HepG2 (cell line): ENCODE data around the gene IRF2. TPM values are rescaled to one million over a fixed set of nuclear protein-coding genes. Genes with fewer than 3 reads are reported as not detected.

Experiments
- ATAC-seq: fragments of 200-7000 bp; cut with Tn5 transposase; 3 replicates; pipeline ENCODE4 v1.9.1; 2020; ENCODE audit warnings: mild to moderate bottlenecking, moderate library complexity
- BruUV-seq: library from RNA; stranded (reverse); fragments of 400-500 nt; replicated peaks from 2 replicates; lab custom pipeline; 2021; lab: Mats Ljungman, UMichigan
- CTCF ChIA-PET: fragments of 300-600 bp; formaldehyde crosslinking; extraction: SDS; loops from one replicate; lab custom pipeline; 2021; ENCODE audit warnings: low total read pairs, inconsistent platforms, low intra/inter-chr PET ratio; lab: Yijun Ruan, JAX
- POLR2A ChIA-PET: fragments of 350-600 bp; sonication (Branson Sonifier 250); formaldehyde crosslinking; loops from one replicate; lab custom pipeline; 2020; ENCODE audit warnings: antibody characterized with exemption, inconsistent platforms; lab: Yijun Ruan, JAX
- DNase-seq: peaks from one replicate; pipeline ENCODE4 v3.0.0-alpha.2; 2015; ENCODE audit warnings: low spot score
- FAIRE-seq: peaks from 3 replicates; lab custom pipeline; 2011; peaks lifted over from hg19 to GRCh38; lab: Jason Lieb, UNC
- H2AFZ ChIP-seq: one replicate; pipeline ENCODE4 v1.6.1; 2011; ENCODE audit warnings: low read length, inconsistent platforms
- H3K27ac ChIP-seq: fragments of 300-600 bp; 3 replicates; pipeline ENCODE4 v1.8.0; 2011; ENCODE audit warnings: mixed run types, mild to moderate bottlenecking, mixed read lengths, low read length, inconsistent platforms; ENCODE audit not compliant: insufficient read depth; ENCODE audit errors: extremely low read length
- H3K27me3 ChIP-seq, 2 experiments: fragments of 200-600 bp in 1 of 2; 2 replicates in 1 of 2; 3 replicates in 1 of 2; pipeline versions ENCODE4 v1.6.0 to v1.8.0; 2011; ENCODE audit warnings: low read length in 2 of 2, mild to moderate bottlenecking in 2 of 2, moderate library complexity in 2 of 2, inconsistent platforms in 1 of 2; ENCODE audit not compliant: insufficient read depth in 2 of 2, control insufficient read depth in 1 of 2
- H3K36me3 ChIP-seq, 2 experiments: fragments of 200-600 bp in 1 of 2; replicated peaks in 1 of 2; 2 replicates in 1 of 2; 3 replicates in 1 of 2; pipeline versions ENCODE4 v1.5.1 to v1.8.0; 2011; ENCODE audit warnings: low read length in 2 of 2, inconsistent platforms in 1 of 2; ENCODE audit not compliant: insufficient read depth in 2 of 2, control insufficient read depth in 1 of 2
- H3K4me1 ChIP-seq: 2 replicates; pipeline ENCODE4 v1.5.1; 2012; ENCODE audit warnings: low read length, inconsistent platforms; ENCODE audit not compliant: insufficient read depth
- H3K4me2 ChIP-seq: 2 replicates; pipeline ENCODE4 v1.6.0; 2011; ENCODE audit warnings: low read depth, low read length, inconsistent platforms
- H3K4me3 ChIP-seq, 3 experiments: fragments of 200-600 bp in 1 of 3; sonication (generic), shearing (Covaris generic) in 1 of 3; replicated peaks in 1 of 3; 2 replicates each; pipeline ENCODE4 v1.5.1; 2011 to 2016; ENCODE audit warnings: low read length in 3 of 3, inconsistent platforms in 2 of 3, low read depth in 2 of 3, mild to moderate bottlenecking in 2 of 3, control low read depth in 1 of 3, mixed read lengths in 1 of 3; ENCODE audit not compliant: insufficient read depth in 1 of 3
- H3K79me2 ChIP-seq: one replicate; pipeline ENCODE4 v1.6.1; 2011; ENCODE audit warnings: low read length, inconsistent platforms; ENCODE audit not compliant: insufficient read depth
- H3K9ac ChIP-seq: 2 replicates; pipeline ENCODE4 v1.6.0; 2011; ENCODE audit warnings: mild to moderate bottlenecking, low read depth, low read length, inconsistent platforms; ENCODE audit not compliant: insufficient read depth
- H3K9me3 ChIP-seq: 2 replicates; pipeline ENCODE4 v1.5.1; 2012; ENCODE audit warnings: mild to moderate bottlenecking, low read length
- H4K20me1 ChIP-seq: 2 replicates; pipeline ENCODE4 v1.6.0; 2011; ENCODE audit warnings: inconsistent platforms, mild to moderate bottlenecking, low read length, moderate library complexity; ENCODE audit not compliant: insufficient read depth
- ELF1 ChIP-seq: sonication (generic); formaldehyde crosslinking; IDR thresholded peaks from 2 replicates; pipeline ENCODE4 v1.4.0; 2020; ENCODE audit warnings: missing genetic modification reagents
- GPN1 ChIP-seq: sonication (generic); formaldehyde crosslinking; IDR thresholded peaks from 2 replicates; pipeline ENCODE4 v1.5.1; 2020; ENCODE audit warnings: missing genetic modification reagents, borderline replicate concordance
- MAZ ChIP-seq, 2 experiments: sonication (generic) in 1 of 2; formaldehyde crosslinking in 1 of 2; IDR thresholded peaks; 2 replicates each; pipeline versions ENCODE4 v1.5.0 to v1.6.1; 2012 to 2020; ENCODE audit warnings: low read depth in 2 of 2, mild to moderate bottlenecking in 2 of 2, borderline replicate concordance in 1 of 2, improper control_type of control experiment in 1 of 2, low read length in 1 of 2, missing genetic modification reagents in 1 of 2, moderate library complexity in 1 of 2
- MIER3 ChIP-seq: IDR thresholded peaks from 2 replicates; pipeline ENCODE4 v1.6.1; 2016; ENCODE audit warnings: missing compliant biosample characterization, borderline replicate concordance
- NR2F1 ChIP-seq, 2 experiments: fragments of 450-650 bp in 1 of 2; formaldehyde crosslinking in 1 of 2; IDR thresholded peaks; 2 replicates each; pipeline versions ENCODE4 v1.5.0 to v1.6.1; 2016 to 2020; ENCODE audit warnings: mild to moderate bottlenecking in 1 of 2, missing compliant biosample characterization in 1 of 2, missing genetic modification reagents in 1 of 2, moderate library complexity in 1 of 2
- SKI ChIP-seq: fragments of 450-650 bp; IDR thresholded peaks from one replicate; pipeline ENCODE4 v1.6.1; 2018; ENCODE audit warnings: mild to moderate bottlenecking; ENCODE audit not compliant: partially characterized antibody
- SRSF1 ChIP-seq: fragments of 200-400 bp; formaldehyde crosslinking; optimal IDR thresholded peaks from 2 replicates; pipeline ENCODE3; 2017; ENCODE audit warnings: mild to moderate bottlenecking, low read depth, low read length, moderate library complexity
- THAP11 ChIP-seq: IDR thresholded peaks from 2 replicates; pipeline ENCODE4 v1.6.1; 2016; ENCODE audit warnings: missing biosample characterization, missing genetic modification reagents
- ZNF292 ChIP-seq: sonication (generic); formaldehyde crosslinking; IDR thresholded peaks from 2 replicates; pipeline ENCODE4 v1.8.1; 2022; ENCODE audit warnings: mild to moderate bottlenecking, low read depth, missing genetic modification reagents, borderline replicate concordance
- ZNF672 ChIP-seq: sonication (generic); formaldehyde crosslinking; IDR thresholded peaks from 2 replicates; pipeline ENCODE4 v1.8.1; 2022; ENCODE audit warnings: missing genetic modification reagents
- ZNF75D ChIP-seq: sonication (generic); formaldehyde crosslinking; IDR thresholded peaks from 2 replicates; pipeline ENCODE4 v1.8.1; 2023; ENCODE audit warnings: missing genetic modification reagents, mild to moderate bottlenecking, borderline replicate concordance
- WGBS: methylation state at CpG from one replicate; pipeline ENCODE4 v1.1.6; 2017; ENCODE audit warnings: low lambda C conversion rate; 5-methylcytosine and 5-hydroxymethylcytosine counted together
- in situ Hi-C: cut with HindIII; loops from 2 replicates; pipeline ENCODE4 v1.10.0; 2017; ENCODE audit warnings: low pct_unique_long_range_greater_than_20kb; ENCODE audit not compliant: extremely low pct_ligation_motif_present
- intact Hi-C: fragments of 100-400 bp; cut with micrococcal nuclease; formaldehyde crosslinking; loops from one replicate; pipeline ENCODE4 v1.10.0; 2022; ENCODE audit not compliant: unreplicated experiment
- polyA plus RNA-seq, 8 experiments: library from polyadenylated mRNA; depleted of rRNA in 3 of 8; stranded (reverse) in 7 of 8; unstranded in 1 of 8; fragments of >200 nt; fragmentation: Illumina TruSeq in 4 of 8; extraction: Trizol in 4 of 8; gene quantifications; 2 replicates each; pipeline versions ENCODE4 v1.2.1 to v1.2.3, GENCODE V29; 2011 to 2016; ENCODE audit warnings: low read depth in 4 of 8, missing spikeins in 1 of 8, mixed read lengths in 1 of 8; ENCODE audit not compliant: insufficient read depth in 1 of 8
- total RNA-seq, 5 experiments: library from RNA; depleted of rRNA; stranded (reverse); fragments of >200 nt; fragmentation: Illumina TruSeq; extraction: Trizol; gene quantifications; 2 replicates each; pipeline ENCODE4 v1.2.3, GENCODE V29; 2016; ENCODE audit warnings: low read depth in 1 of 5
- TF ChIP-seq, protein P1 (sequence below): sonication (generic); formaldehyde crosslinking; IDR thresholded peaks from 2 replicates; pipeline ENCODE4 v1.5.1; 2020; ENCODE audit warnings: mild to moderate bottlenecking, missing genetic modification reagents, borderline replicate concordance
- TF ChIP-seq, protein P2 (sequence below): sonication (generic); formaldehyde crosslinking; IDR thresholded peaks from 2 replicates; pipeline ENCODE4 v1.8.0; 2022; ENCODE audit warnings: mild to moderate bottlenecking, missing genetic modification reagents, moderate library complexity

Gene IRF2
- total and polyA plus RNA-seq, 2 of the 13 experiments (the other 11 are each of a cell fraction or from before 2014, with no cell fraction given) = 15.5 to 28.8 TPM

DNA sequence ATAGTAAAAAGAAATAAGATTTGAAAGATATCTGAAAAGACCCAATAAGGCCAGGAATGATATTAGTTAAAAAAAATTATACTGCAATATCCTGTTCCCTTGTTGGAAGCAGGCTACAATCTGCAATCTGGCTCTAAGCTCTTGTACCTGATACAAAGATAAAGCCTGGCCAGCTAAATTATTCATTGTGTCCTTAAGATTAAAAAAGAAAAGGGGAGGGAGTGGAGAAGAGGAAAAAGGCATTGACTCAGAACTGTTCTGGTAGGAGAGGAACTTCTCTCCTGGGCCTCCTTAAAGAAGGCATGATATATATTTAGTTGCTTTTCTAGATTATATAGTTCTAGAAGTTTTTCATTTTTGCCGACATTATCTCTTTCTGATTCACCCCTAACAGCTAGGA is 46.7 kb downstream of the IRF2 start:
- no peak for DNase-seq
- ChIA-PET POLR2A (interaction anchor here (1.9 kb wide), 1 partner anchor 13 kb away, joined by 5 read pairs; no protein-coding TSS in a partner anchor), CTCF (no interaction called here)
- H3K79me2 ChIP-seq = peaks cover 23% of the 10 kb centered on the region
- H3K9me3 ChIP-seq = no peaks in the 10 kb centered on the region
- no peaks in the 10 kb centered on the region for H3K27me3 ChIP-seq
- in situ Hi-C loops (no loop called here), intact Hi-C loops (no loop called here)
- no peak overlapping the region for H3K9ac ChIP-seq
- no peak overlapping the region for H3K27ac ChIP-seq
- H3K4me1 ChIP-seq = peaks cover 11% of the 10 kb centered on the region
- TF ChIP-seq, protein P1, sequence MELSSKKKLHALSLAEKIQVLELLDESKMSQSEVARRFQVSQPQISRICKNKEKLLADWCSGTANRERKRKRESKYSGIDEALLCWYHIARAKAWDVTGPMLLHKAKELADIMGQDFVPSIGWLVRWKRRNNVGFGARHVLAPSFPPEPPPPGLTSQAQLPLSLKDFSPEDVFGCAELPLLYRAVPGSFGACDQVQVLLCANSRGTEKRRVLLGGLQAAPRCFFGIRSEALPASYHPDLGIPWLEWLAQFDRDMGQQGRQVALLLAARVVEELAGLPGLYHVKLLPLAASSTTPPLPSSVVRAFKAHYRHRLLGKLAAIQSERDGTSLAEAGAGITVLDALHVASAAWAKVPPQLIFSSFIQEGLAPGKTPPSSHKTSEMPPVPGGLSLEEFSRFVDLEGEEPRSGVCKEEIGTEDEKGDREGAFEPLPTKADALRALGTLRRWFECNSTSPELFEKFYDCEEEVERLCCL (CRISPR knock-in tag) = no peak
- no peak for TF ChIP-seq ELF1 (CRISPR knock-in tag)
- no peak for TF ChIP-seq ZNF292
- TF ChIP-seq MIER3 = no peak
- no peak for TF ChIP-seq MAZ (IDR thresholded peaks at IDR 0.05; ENCODE audit: borderline replicate concordance, low read depth, low read length)
- TF ChIP-seq MAZ (CRISPR knock-in tag; IDR thresholded peaks at IDR 0.05; ENCODE audit: low read depth) = no peak
- TF ChIP-seq THAP11 (CRISPR knock-in tag) = no peak
- TF ChIP-seq ZNF672 (CRISPR knock-in tag) = no peak
- TF ChIP-seq, protein P2, sequence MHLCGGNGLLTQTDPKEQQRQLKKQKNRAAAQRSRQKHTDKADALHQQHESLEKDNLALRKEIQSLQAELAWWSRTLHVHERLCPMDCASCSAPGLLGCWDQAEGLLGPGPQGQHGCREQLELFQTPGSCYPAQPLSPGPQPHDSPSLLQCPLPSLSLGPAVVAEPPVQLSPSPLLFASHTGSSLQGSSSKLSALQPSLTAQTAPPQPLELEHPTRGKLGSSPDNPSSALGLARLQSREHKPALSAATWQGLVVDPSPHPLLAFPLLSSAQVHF (CRISPR knock-in tag) = no peak
- no peak for TF ChIP-seq GPN1 (CRISPR knock-in tag)
- no peak for TF ChIP-seq ZNF75D (CRISPR knock-in tag)
- TF ChIP-seq SRSF1 = no peak
- TF ChIP-seq SKI = no peak
- TF ChIP-seq NR2F1 (CRISPR knock-in tag; IDR thresholded peaks at IDR 0.05) = no peak
- WGBS = 95% methylated on average over 1 of the region's 1 CpG
- peaks cover 11 to 52% of the 10 kb centered on the region in 2 experiments; a peak in 4 of 5 replicates for H3K36me3 ChIP-seq
- H3K4me3 ChIP-seq = no peak overlapping the region
- no peak for ATAC-seq
- H3K4me2 ChIP-seq = no peak overlapping the region
- FAIRE-seq = no peak
- BruUV-seq = TSS peak; percentile 36
- H4K20me1 ChIP-seq = peaks cover 3% of the 10 kb centered on the region; the same call in 1 of the 2 replicates
- H2AFZ ChIP-seq = no peak overlapping the region
